Stimulated activated CD4-positive, alpha-beta T cell treated with anti-CD3 and anti-CD28 coated beads, Interleukin-1b, Interleukin-23, amount 100 ng/mL, for 48 hours (primary cell): Measurements from ENCODE around the gene FLYWCH2.
"Not testable (repeated sequence)": the region's sequence is repeated elsewhere in the genome, so short reads cannot be mapped to it uniquely, and the experiment has no call there.

ENCODE experiments used
- DNase-seq: peaks from one replicate; pipeline ENCODE4 v3.0.0-alpha.2; 2020

Gene FLYWCH2

DNA sequence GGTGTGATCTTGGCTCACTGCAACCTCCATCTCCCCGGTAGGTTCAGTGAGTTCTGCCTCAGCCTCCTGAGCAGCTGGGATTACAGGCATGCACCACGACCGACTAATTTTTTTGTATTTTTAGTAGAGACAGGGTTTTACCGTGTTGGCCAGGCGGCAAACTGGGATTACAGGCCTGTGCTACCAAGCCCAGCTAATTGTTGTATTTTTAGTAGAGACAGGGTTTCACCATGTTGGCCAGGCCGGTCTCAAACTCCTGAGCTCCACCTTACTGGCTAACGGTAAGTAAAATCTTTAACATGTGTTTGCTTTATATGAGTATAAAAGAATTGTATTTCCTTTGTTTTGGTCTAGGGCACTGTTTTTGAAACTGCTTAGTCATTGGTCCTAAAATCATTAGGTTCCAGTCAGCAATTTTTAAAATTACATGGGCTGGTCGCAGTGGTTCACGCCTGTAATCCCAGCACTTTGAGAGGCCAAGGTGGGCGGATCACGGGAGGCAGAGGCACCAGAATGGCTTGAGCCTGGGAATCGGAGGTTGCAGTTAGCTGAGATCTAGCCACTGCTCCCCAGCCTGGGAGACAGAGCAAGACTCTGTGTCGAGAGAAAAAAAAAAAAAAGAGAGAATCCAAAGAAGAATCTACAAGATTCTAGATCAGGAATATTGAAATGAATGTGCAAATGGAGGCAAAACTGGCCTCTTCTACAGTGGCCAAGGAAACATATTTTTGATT is 32.3 kb downstream of the FLYWCH2 start:
- DNase-seq: no peak

DNA sequence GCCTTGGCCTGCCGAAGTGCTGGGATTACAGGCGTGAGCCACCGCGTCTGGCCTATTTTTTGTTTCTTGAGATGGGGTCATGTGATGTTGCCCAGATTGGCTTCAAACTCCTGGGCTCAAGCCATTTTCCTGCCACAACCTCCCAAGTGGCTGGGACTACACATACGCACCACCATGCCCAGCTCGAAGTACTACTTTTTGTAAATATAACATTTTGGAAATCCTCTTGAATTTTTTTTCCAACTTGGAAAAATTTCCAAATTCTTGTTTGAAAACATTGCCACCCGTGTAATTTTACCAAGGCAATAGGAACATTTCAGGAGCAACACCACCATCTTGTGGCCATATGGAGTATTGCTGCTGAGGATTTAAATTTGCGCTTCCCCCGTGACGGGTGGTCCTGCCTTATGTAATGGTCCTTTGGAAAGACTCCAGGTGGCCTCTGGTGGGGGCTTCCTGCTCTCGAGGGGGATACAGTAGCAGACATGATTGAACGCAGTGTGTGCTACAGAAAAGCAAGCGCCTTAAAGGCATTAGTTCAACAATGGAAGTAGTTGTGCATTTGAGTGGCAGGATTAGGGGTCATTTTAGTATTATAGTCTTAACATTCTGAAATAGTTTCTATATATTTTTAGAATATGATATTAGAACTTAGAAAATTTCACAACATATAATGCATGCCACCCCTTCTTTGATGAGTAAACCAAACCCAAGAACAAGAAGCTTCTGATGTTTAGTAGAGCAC is 36.7 kb downstream of the FLYWCH2 start:
- peak; percentile 42 for DNase-seq

DNA sequence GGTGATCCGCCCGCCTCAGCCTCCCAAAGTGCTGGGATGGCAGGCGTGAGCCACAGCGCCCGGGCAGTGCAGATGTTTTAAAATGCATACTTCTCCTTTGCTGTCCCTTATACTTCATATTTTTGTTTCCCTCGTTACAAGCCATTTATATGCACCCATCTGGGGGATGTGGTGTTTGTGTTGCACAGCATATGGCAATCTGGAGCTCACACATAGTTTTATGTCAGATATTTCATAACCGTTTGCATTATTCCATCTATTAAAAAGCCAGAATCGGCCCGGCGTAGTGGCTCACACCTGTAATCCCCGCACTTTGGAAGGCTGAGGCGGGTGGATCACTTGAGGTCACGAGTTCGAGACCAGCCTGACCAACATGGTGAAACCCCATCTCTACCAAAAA is 40.5 kb downstream of the FLYWCH2 start:
- no peak for DNase-seq

DNA sequence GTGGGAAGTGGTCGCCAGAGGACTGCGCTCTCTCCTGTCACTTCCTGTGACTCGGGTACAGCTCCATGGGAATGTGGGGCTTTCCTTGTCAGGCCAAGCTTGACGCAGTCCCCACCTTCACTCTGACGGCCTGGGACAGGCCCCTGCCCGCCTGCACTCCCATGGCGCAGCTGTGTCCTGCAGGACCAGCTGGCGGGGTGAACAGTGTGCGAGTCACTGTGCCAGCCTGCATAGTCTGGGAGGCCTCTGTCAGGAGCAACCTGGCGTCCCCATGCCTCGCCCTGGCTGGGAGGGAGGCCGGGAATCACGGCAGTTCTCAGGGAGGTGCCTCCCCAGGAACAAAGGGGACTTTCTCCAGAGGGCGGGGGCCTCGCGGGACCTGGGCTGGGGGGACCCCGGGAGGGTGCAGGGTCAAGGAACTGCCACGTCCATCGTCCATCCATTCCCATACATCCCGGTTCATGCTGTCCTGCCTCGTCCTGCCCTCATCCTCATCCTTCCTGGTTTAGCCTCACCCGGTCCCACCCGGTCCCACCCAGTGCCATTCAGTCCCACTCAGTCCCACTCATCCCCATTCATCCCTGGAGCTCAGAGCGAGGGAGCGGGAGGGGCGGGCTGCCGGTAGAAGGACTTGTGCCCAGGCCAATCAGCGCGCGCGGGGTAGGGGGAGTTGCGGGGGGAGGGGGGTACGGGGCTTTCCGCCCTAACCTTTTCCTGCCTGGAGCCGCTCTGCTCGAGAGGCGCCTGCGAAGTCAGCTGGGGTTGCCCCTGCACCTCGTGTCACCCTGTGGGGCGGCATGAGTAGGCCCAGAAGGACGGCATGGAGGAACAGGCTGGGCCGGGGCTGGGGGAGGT is 42.1 kb downstream of the FLYWCH2 start:
- DNase-seq: no peak

DNA sequence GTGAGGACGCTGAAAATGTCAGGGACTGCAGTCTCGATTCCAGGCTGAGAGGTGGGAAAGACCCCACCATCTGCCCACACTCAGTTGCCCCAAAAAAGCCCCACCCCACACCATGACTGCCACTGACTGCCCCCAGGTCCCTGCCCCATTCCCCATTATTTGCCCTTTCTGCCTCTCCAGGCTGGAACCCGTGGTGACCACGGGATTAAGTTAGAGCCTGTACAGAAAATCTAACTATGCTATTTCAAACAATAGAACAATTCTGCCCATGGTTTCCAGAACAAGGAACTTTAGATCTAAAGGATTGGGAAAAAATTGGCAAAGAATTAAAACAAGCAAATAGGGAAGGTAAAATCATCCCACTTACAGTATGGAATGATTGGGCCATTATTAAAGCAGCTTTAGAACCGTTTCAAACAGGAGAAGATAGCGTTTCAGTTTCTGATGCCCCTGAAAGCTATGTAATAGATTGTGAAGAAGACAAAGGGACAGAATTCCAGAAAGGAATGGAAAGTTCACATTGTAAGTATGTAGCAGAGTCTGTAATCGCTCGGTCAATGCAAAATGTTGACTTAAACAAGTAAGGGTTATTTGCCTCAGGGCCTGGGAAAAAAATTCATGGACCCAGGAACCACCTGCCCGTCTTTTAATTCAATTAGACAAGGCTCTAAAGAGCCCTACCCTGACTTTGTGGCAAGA is 43.1 kb downstream of the FLYWCH2 start:
- DNase-seq: no peak

DNA sequence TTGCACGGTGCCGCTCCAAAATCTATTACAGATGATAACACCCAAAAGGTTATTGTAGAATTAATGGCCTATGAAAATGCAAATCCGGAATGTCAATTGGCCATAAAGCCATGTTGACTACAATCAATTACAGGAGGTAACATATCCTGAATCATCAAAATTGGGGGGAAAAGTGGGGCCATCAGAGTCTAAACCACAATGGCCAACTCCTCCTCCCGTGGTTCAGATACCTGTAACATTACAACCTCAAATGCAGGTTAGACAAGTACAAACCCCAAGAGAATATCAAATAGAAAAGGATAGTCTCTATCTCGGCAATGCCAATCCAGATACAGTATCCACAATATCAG is 43.6 kb downstream of the FLYWCH2 start:
- no peak for DNase-seq

DNA sequence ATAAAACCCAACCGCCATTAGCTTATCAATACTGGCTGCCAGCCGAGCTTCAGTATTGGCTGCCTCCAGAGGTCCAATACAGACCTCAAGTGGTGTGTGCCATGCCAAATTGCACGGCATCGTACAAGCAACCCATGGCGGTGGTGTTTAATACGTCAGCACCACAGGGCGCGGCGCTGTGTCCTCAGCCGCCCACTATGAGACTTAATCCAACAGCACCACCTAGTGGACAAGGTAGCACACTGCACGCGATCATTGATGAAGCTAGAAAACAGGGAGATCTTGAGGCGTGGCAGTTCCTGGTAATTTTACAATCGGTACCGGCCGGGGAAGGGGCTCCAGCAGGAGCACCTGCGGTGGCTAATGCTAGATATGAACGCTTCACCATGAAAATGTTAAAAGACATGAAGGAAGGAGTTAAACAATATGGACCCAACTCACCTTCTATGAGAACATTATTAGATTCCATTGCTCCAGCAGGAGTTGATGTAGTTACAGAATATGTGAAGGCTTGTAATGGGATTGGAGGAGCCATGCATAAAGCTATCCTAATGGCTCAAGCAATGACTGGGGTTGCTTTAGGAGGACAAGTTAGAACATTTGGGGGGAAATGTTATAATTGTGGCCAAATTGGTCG is 44.1 kb downstream of the FLYWCH2 start:
- DNase-seq: peak; percentile 89

DNA sequence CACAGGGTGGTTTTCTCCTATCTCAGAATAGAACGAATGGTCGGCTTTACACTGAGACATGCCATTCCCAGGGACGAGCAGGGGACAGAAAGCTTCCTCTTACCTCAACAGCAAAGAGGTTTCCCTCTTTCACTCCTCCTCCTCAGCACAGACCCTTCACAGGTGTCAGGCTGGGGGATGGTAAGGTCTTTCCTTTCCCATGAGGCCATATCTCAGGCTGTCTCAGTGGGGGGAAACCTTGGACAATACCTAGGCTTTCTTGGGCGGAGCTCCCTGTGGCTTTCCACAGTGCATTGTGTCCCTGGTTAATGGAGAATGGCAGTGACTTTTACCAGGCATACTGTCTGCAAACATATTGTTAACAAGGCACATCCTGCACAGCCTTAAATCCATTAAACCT is 45.1 kb downstream of the FLYWCH2 start:
- DNase-seq: not testable (repeated sequence)

DNA sequence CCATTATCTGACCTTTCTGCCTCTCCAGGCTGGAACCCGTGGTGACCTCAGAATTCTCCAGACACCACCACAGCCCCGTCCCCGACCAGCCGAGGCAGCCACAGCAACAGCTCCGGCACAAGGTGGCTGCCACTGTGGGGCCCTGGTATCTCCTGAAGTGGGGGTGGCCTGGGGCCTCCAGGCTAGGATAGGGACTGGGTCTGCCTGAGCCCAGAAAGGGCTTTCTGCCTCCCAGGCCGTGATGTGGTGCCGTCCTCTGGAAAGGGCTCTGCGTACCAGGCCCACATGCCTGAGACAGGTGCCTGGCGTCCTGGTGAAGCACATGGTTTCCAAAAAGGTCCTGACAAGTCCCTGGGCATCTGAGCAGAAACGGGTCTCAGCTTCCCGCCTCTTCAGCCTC is 45.8 kb downstream of the FLYWCH2 start:
- DNase-seq: no peak

DNA sequence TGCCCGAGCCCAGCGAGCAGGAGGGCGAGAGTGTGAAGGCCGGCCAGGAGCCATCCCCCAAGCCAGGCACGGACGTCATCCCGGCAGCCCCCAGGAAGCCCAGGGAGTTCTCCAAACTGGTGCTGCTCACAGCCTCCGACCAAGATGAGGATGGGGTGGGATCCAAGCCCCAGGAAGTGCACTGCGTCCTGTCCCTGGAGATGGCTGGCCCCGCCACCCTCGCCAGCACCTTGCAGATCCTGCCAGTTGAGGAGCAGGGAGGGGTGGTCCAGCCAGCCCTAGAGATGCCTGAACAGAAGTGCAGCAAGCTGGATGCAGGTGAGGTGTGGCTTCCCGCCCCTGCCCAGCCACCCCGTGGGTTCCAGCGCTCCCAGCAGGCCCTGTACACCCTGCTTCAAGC is 46.7 kb downstream of the FLYWCH2 start:
- no peak for DNase-seq

DNA sequence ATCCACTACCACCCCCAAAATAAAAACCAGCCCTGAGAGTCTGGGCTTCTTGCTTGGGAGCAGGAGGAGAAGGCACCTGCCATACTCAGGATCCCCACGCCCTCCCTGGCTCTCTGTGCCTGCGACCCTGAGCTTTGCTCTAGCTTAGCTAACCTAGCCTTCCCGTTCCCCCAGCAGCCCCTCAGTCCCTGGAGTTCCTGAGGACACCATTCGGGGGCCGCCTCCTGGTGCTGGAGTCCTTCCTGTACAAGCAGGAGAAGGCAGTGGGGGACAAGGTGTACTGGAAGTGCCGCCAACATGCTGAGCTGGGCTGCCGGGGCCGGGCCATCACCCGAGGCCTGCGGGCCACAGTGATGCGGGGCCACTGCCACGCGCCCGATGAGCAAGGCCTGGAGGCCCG is 47.2 kb downstream of the FLYWCH2 start:
- DNase-seq: no peak

DNA sequence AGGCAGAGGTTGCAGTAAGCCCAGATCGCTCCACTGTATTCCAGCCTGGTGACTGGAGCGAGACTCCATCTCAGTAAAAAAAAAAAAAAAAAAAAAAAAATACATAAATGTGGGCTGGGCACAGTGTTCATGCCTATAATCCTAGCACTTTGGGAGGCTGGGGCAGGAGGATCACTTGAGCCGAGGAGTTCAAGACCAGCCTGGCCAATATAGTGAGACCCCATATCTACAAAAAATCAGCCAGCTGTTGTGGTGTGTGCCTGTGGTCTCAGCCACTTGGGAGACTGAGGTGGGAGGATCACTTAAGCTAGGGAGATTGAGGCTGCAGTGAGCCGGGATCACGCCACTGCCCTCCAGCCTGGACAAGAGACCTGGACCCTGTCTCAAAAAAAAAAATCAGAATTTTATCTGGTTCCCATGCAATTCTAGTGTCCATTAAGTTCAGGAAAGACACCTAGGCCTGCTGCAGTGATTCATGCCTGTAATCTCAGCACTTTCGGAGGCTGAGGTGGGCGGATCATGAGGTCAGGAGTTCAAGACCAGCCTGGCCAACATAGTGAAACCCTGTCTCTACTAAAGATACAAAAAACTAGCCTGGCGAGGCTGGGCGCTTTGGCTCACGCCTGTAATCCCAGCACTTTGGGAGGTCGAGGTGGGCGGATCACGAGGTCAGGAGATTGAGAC is 48.4 kb downstream of the FLYWCH2 start:
- not testable (repeated sequence) for DNase-seq

DNA sequence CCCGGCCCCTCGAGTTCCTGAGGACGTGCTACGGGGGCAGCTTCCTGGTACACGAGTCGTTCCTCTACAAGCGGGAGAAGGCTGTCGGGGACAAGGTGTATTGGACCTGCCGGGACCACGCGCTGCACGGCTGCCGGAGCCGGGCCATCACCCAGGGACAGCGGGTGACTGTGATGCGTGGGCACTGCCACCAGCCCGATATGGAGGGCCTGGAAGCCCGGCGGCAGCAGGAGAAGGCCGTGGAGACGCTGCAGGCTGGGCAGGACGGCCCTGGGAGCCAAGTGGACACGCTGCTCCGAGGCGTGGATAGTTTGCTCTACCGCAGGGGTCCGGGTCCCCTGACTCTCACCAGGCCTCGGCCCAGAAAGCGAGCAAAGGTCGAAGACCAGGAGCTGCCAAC is 50.1 kb downstream of the FLYWCH2 start:
- no peak for DNase-seq

DNA sequence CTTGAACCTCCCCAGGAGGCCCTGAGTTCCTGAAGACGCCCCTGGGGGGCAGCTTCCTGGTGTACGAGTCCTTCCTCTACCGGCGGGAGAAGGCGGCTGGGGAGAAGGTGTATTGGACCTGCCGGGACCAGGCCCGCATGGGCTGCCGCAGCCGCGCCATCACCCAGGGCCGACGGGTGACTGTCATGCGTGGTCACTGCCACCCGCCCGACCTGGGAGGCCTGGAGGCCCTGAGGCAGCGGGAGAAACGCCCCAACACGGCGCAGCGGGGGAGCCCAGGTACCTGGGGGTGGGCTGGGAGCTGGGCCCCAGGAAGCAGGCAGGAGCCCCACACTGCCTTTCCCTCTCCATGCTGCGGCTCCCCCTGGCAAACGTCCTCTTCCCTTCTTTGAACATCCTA is 50.7 kb downstream of the FLYWCH2 start:
- no peak for DNase-seq

DNA sequence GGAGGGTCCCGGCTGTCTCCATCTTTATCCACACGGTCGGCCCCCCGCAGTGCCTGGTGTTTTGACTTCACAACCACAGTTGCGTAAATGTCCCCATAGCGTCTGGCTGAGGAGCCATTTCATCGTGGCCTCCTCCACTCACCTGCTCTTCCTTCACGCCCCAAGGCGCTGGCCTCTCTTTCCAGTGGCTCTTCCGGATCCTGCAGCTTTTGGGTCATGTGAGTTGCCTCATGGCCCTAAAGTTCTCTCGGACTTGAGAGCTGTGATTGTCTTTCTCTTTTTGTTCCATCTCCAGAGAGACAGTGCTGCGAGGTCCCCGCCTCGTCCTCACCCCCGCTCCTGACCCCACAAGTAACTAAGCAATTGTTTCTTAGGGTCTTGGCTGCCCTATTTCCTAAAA is 51.4 kb downstream of the FLYWCH2 start:
- no peak for DNase-seq

DNA sequence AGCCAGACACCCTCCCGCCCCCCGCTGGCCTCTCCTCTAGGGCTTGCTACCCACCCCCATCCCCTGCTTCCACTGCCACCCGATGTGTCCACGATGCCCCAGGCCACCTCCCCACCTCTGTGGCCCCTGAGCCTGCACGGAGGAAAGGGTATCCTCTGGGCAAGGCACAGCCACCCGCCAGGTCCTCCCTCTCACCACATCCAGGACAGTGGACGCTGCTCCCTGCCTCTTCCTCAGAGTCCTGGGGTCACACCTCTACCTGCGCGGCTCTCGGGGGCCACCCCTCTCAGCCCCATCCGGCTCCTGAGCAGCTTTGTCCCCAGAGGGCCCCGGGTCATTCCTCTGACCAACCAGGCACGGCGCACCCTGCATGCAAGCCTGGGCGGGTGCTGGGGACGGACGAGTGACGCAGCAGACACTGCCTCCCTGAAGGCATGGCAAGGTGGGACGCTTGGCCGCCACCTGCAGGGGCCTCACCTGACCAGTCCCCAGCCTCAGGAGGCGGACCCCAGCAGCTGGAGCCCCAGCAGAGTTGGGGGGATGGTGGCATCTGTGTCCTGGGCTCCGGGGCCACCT is 53.5 kb downstream of the FLYWCH2 start:
- DNase-seq: no peak

DNA sequence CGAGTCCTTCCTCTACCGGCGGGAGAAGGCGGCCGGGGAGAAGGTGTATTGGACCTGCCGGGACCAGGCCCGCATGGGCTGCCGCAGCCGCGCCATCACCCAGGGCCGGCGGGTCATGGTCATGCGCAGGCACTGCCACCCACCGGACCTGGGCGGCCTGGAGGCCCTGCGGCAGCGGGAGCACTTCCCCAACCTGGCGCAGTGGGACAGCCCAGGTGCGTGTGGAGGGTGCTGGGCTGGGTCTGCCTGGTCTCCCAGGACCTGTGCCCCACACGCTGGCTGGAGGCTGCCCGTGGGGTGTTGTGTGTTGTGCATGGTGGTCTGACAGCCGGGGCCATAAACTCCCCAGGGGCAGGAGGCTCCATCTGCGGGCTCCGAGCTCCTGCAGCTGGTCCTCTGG is 54.2 kb downstream of the FLYWCH2 start:
- no peak for DNase-seq

DNA sequence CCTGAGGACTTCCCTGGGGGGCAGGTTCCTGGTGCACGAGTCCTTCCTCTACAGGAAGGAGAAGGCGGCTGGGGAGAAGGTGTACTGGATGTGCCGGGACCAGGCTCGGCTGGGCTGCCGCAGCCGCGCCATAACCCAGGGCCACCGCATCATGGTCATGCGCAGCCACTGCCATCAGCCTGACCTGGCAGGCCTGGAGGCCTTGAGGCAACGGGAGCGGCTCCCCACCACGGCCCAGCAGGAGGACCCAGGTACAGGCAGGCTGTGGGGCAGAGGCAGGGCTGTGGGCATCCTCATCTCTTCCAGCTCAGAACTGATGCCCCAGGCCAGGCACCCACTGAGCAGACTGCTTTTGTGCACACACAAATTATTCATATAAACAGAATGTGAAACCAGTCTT is 55.2 kb downstream of the FLYWCH2 start:
- no peak for DNase-seq

DNA sequence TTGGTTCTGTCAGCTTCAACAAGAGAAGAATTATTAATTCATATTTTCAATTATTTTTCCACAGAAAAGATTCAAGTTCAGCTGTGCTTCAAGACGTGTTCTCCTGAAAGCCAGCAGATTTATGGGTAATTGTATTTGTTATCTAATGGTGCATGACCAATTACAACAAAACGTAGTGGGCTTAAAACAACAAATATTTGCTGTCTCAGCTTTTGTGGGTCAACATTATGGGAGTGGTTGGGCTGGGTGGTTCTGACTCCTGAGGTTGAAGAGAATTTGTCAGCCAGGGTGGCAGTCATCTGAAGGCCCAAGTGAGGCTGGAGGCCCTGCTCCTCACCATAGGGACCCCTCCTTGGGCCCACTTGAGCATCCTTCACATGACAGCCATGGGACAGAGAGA is 57.0 kb downstream of the FLYWCH2 start:
- DNase-seq: no peak

DNA sequence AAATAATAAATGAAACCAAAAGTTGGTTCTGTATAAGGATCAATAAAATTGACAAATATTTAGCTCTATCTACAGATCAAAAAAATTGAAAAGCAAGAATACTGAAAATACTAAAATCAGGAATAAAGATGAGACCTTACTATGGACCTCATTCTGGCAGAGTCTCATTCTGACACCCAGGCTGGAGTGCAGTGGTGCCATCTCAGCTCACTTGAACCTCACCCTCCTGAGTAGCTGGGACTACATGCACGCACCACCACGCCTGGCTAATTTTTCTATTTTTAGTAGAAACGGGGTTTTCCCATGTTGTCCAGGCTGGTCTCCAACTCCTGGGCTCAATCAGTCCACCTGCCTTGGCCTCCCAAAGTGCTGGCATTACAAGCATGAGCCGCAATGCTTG is 59.0 kb downstream of the FLYWCH2 start:
- no peak for DNase-seq

DNA sequence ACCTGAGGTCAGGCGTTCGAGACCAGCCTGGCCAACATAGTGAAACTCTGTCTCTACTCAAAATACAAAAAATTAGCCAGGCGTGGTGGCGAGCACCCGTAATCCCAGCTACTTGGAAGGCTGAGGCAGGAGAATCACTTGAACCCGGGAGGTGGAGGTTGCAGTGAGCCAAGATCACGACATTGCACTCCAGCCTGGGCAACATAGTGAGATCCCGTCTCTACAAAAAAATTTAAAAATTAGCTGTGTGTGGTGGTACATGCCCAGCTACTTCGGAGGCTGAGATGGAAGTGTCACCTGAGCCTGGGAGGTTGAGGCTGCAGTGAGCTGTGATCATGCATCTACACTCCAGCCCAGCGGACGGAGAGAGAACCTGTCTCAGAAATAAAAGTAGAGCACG is 60.7 kb downstream of the FLYWCH2 start:
- not testable (repeated sequence) for DNase-seq

DNA sequence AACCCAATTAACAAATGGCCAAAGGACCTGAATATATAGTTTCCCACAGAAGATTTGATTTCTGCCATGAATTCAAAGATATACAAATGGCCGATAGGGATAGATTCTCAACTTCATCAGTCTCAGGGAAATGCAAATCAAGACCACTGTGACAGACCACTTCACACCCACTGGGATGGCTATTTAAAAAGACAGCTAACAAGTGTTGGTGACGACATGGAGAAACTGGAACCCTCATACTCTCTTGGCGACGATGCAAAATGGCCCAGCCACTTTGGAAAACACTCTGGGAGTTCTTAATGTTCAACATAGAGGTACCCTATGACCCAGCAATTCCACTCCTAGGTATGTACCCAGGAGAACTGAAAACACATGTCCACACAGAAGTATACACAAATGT is 63.6 kb downstream of the FLYWCH2 start:
- no peak for DNase-seq
